ENCODE results near the gene PPM1D. TPM values are rescaled to one million over a fixed set of nuclear protein-coding genes. Genes with fewer than 3 reads are reported as not detected.
A peak's percentile ranks its signal among the peaks of the same experiment; 100 is the strongest.

The PPM1D gene
- total and polyA plus RNA-seq, 2 experiments from 2014 or later, result 18.3 to 18.6 TPM

GRCh38 chr17:60641810-60642220, 41.8 kb downstream of the PPM1D start:
- Histone ChIP-seq H3K9me3 (ENCODE audit: low read depth) (no peaks in the 10 kb centered on the region), H3K36me3 (replicated peaks; ENCODE audit: insufficient read depth, low read depth) (no peaks in the 10 kb centered on the region), H3K27me3 (no peaks in the 10 kb centered on the region), H3K4me3 (no peak overlapping the region), H3K4me2 (no peak overlapping the region), H2AFZ (no peak overlapping the region), H3K4me1 (ENCODE audit: insufficient read depth) (peaks cover 3% of the 10 kb centered on the region), H3K9me2 (replicated peaks; ENCODE audit: insufficient read depth) (no peaks in the 10 kb centered on the region), H3K27ac (no peak overlapping the region), H3K79me2 (peaks cover 60% of the 10 kb centered on the region), H4K20me1 (ENCODE audit: insufficient read depth, poor library complexity, severe bottlenecking) (peaks cover 27% of the 10 kb centered on the region)
- no peak for TF ChIP-seq EZH2phosphoT487 (IDR thresholded peaks at IDR 0.05; ENCODE audit: low read depth, severe bottlenecking, unreplicated experiment)
- TF ChIP-seq CTCF (IDR thresholded peaks at IDR 0.05; ENCODE audit: poor library complexity), result peak; percentile 58
- no peak for TF ChIP-seq EZH2 (IDR thresholded peaks at IDR 0.05; ENCODE audit: borderline replicate concordance)
- WGBS (ENCODE audit: low lambda C conversion rate, missing lambda C conversion rate), result 32% methylated on average over 1 of the region's 1 CpG
- peak; percentile 91 for DNase-seq (ENCODE audit: low spot score)

GRCh38 chr17:60645918-60646523, 46.0 kb downstream of the PPM1D start:
- no peak for TF ChIP-seq EZH2phosphoT487 (IDR thresholded peaks at IDR 0.05; ENCODE audit: low read depth, severe bottlenecking, unreplicated experiment)
- no peak for TF ChIP-seq EZH2 (IDR thresholded peaks at IDR 0.05; ENCODE audit: borderline replicate concordance)
- no peak for TF ChIP-seq CTCF (IDR thresholded peaks at IDR 0.05; ENCODE audit: poor library complexity)
- Histone ChIP-seq H3K4me2 (no peak overlapping the region), H2AFZ (no peak overlapping the region), H3K4me1 (ENCODE audit: insufficient read depth) (peaks cover 3% of the 10 kb centered on the region), H4K20me1 (ENCODE audit: insufficient read depth, poor library complexity, severe bottlenecking) (peaks cover 5% of the 10 kb centered on the region), H3K36me3 (replicated peaks; ENCODE audit: insufficient read depth, low read depth) (no peaks in the 10 kb centered on the region), H3K9me2 (replicated peaks; ENCODE audit: insufficient read depth) (no peaks in the 10 kb centered on the region), H3K27me3 (no peaks in the 10 kb centered on the region), H3K9me3 (ENCODE audit: low read depth) (no peaks in the 10 kb centered on the region), H3K27ac (no peak overlapping the region), H3K4me3 (no peak overlapping the region), H3K79me2 (peaks cover 46% of the 10 kb centered on the region)
- no peak for DNase-seq (ENCODE audit: low spot score)
- WGBS (ENCODE audit: low lambda C conversion rate, missing lambda C conversion rate), result 93% methylated on average over 3 of the region's 3 CpGs

GRCh38 chr17:60646701-60647100, 46.7 kb downstream of the PPM1D start:
- H3K4me3 ChIP-seq, result no peak overlapping the region
- TF ChIP-seq EZH2phosphoT487 (IDR thresholded peaks at IDR 0.05; ENCODE audit: low read depth, severe bottlenecking, unreplicated experiment) (no peak), EZH2 (IDR thresholded peaks at IDR 0.05; ENCODE audit: borderline replicate concordance) (no peak), CTCF (IDR thresholded peaks at IDR 0.05; ENCODE audit: poor library complexity) (no peak)
- no peak overlapping the region for H2AFZ ChIP-seq
- peaks cover 49% of the 10 kb centered on the region for H3K79me2 ChIP-seq
- no peak overlapping the region for H3K27ac ChIP-seq
- peaks cover 3% of the 10 kb centered on the region for H3K4me1 ChIP-seq (ENCODE audit: insufficient read depth)
- no peaks in the 10 kb centered on the region for H3K9me3 ChIP-seq (ENCODE audit: low read depth)
- H3K9me2 ChIP-seq (replicated peaks; ENCODE audit: insufficient read depth), result no peaks in the 10 kb centered on the region
- H3K27me3 ChIP-seq, result no peaks in the 10 kb centered on the region
- H3K4me2 ChIP-seq, result no peak overlapping the region
- WGBS (ENCODE audit: low lambda C conversion rate, missing lambda C conversion rate), result 82% methylated on average over 3 of the region's 3 CpGs
- no peaks in the 10 kb centered on the region for H3K36me3 ChIP-seq (replicated peaks; ENCODE audit: insufficient read depth, low read depth)
- no peak for DNase-seq (ENCODE audit: low spot score)
- no peaks in the 10 kb centered on the region for H4K20me1 ChIP-seq (ENCODE audit: insufficient read depth, poor library complexity, severe bottlenecking)
